ENCODE measurements around the gene SLC5A6. TPM values are rescaled to one million over a fixed set of nuclear protein-coding genes. Genes with fewer than 3 reads are reported as not detected.

SLC5A6 gene
- total RNA-seq, 1 experiment from 2014 or later = 49.0 TPM

DNA sequence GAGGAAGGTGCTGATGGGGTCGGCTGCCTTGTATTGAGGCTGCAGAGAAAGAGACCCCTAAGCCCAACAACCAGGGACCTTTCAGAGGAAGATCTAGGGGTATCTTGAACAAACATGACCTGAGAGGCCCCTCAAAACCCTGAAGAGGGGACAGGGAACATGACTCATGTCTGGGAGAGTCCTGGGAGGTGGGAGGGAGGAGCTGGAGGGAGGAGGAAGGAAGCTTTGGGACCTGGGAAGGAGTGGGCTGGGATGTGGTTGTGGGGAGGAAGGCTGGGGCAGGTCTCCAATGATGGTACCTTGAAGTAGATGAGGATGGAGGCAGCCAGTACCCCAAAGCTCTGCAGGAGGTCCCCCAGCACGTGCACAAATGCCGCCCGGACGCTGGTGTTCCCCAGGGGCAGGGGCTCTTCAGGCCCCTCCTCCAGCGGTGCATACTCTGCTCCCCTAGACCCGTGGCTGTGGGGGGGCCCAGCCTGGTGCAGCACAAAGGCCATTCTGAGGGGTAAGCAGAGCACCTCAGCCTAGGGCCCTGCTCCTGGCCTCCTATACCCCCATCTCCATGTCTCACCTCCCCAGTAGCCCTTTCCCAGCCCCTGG lies 44.9 kb upstream of the SLC5A6 start:
- no peaks in the 10 kb centered on the region for H4K20me1 ChIP-seq (ENCODE audit: insufficient read depth)
- no peaks in the 10 kb centered on the region for H3K79me2 ChIP-seq (ENCODE audit: low read depth)
- no peak overlapping the region for H2AFZ ChIP-seq
- H3K4me1 ChIP-seq (replicated peaks; ENCODE audit: insufficient read depth) = no peaks in the 10 kb centered on the region
- CTCF ChIA-PET = no interaction called here
- H3F3A ChIP-seq (ENCODE audit: insufficient read depth, low read depth) = no peaks in the 10 kb centered on the region
- no peaks in the 10 kb centered on the region for H3K9me3 ChIP-seq (ENCODE audit: insufficient read depth, low read depth)
- no peak overlapping the region for H3K4me2 ChIP-seq
- no peak for DNase-seq
- H3K4me3 ChIP-seq = no peak overlapping the region
- H3K27ac ChIP-seq = no peak overlapping the region
- POLR2A ChIA-PET (ENCODE audit: unreplicated experiment) = no interaction called here
- H3K36me3 ChIP-seq (ENCODE audit: low read depth) = no peaks in the 10 kb centered on the region
- no peaks in the 10 kb centered on the region for H3K9me2 ChIP-seq (ENCODE audit: insufficient read depth)
- H3K27me3 ChIP-seq (ENCODE audit: insufficient read depth, low read depth) = peaks cover 42% of the 10 kb centered on the region
- TF ChIP-seq, protein P1, sequence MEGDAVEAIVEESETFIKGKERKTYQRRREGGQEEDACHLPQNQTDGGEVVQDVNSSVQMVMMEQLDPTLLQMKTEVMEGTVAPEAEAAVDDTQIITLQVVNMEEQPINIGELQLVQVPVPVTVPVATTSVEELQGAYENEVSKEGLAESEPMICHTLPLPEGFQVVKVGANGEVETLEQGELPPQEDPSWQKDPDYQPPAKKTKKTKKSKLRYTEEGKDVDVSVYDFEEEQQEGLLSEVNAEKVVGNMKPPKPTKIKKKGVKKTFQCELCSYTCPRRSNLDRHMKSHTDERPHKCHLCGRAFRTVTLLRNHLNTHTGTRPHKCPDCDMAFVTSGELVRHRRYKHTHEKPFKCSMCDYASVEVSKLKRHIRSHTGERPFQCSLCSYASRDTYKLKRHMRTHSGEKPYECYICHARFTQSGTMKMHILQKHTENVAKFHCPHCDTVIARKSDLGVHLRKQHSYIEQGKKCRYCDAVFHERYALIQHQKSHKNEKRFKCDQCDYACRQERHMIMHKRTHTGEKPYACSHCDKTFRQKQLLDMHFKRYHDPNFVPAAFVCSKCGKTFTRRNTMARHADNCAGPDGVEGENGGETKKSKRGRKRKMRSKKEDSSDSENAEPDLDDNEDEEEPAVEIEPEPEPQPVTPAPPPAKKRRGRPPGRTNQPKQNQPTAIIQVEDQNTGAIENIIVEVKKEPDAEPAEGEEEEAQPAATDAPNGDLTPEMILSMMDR (conservative IDR thresholded peaks at IDR 0.05) = no peak
- TF ChIP-seq EZH2 (IDR thresholded peaks at IDR 0.05; ENCODE audit: low read depth) = no peak
- intact Hi-C loops (cut with micrococcal nuclease; ENCODE audit: unreplicated experiment) = no loop called here
- BruUV-seq (replicated peaks) = no TSS peak

DNA sequence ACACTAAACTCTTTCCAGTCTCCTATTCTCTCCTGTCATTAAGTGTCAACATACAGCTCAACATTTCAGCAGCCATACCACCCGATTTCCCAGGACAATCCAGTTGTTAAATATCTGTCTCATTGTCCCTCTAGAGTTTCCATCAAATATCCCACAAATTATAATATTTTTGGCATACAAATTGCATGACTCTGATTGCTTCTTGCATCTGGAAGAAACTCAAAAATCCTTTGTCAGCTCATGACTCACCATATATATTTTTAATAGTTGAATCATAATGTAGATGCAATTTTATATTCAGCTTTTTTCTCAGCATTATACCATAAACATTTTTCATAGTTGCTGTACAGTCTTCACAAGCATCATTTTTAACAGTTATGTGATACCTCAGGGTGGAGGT lies 43.6 kb upstream of the SLC5A6 start:
- CTCF ChIA-PET = no interaction called here
- intact Hi-C loops (cut with micrococcal nuclease; ENCODE audit: unreplicated experiment) = no loop called here
- Histone ChIP-seq H3K9me3 (ENCODE audit: insufficient read depth, low read depth) (no peaks in the 10 kb centered on the region), H3K9me2 (ENCODE audit: insufficient read depth) (no peaks in the 10 kb centered on the region), H3K36me3 (ENCODE audit: low read depth) (no peaks in the 10 kb centered on the region), H3K27ac (no peak overlapping the region), H3K4me1 (replicated peaks; ENCODE audit: insufficient read depth) (no peaks in the 10 kb centered on the region), H3F3A (ENCODE audit: insufficient read depth, low read depth) (no peaks in the 10 kb centered on the region), H3K4me3 (no peak overlapping the region), H3K4me2 (no peak overlapping the region), H3K79me2 (ENCODE audit: low read depth) (no peaks in the 10 kb centered on the region), H4K20me1 (ENCODE audit: insufficient read depth) (no peaks in the 10 kb centered on the region), H3K27me3 (ENCODE audit: insufficient read depth, low read depth) (peaks cover 29% of the 10 kb centered on the region), H2AFZ (no peak overlapping the region)
- no peak for DNase-seq
- no TSS peak for BruUV-seq (replicated peaks)
- no peak for TF ChIP-seq EZH2 (IDR thresholded peaks at IDR 0.05; ENCODE audit: low read depth)
- TF ChIP-seq, protein P1 (conservative IDR thresholded peaks at IDR 0.05) = no peak
- POLR2A ChIA-PET (ENCODE audit: unreplicated experiment) = no interaction called here

DNA sequence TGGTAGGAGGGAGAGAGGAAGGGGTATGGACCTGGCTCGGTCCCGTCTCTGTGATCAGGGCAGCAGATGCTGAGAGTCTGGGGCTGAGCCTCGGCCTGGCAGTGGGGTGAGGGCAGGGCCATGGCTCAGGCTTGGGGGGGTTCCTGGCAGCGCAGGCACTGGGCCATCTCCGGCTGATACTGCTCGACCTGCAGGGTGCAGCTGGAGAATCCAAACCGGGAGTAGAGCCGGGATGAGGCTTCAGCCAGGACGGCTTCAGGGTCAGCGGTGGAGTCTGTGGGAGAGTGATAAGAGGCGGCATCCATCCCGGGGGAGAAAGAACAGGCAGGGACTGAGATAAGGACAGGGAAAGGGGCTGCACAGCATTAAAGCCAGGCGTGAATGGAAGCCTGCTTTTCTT lies 43.1 kb upstream of the SLC5A6 start:
- CTCF ChIA-PET = no interaction called here
- POLR2A ChIA-PET (ENCODE audit: unreplicated experiment) = no interaction called here

More for the DNA sequence above, 43.1 kb upstream of the SLC5A6 start:
- H3K36me3 ChIP-seq (ENCODE audit: low read depth) = no peaks in the 10 kb centered on the region
- no peaks in the 10 kb centered on the region for H3K9me3 ChIP-seq (ENCODE audit: insufficient read depth, low read depth)
- H3K4me3 ChIP-seq = no peak overlapping the region
- no peak overlapping the region for H3K27ac ChIP-seq
- no peak for DNase-seq
- H3K9me2 ChIP-seq (ENCODE audit: insufficient read depth) = no peaks in the 10 kb centered on the region
- BruUV-seq (replicated peaks) = no TSS peak
- no peaks in the 10 kb centered on the region for H3K79me2 ChIP-seq (ENCODE audit: low read depth)
- TF ChIP-seq, protein P1 (conservative IDR thresholded peaks at IDR 0.05) = no peak
- no peak for TF ChIP-seq EZH2 (IDR thresholded peaks at IDR 0.05; ENCODE audit: low read depth)
- intact Hi-C loops (cut with micrococcal nuclease; ENCODE audit: unreplicated experiment) = no loop called here
- no peak overlapping the region for H2AFZ ChIP-seq
- no peaks in the 10 kb centered on the region for H4K20me1 ChIP-seq (ENCODE audit: insufficient read depth)
- H3K27me3 ChIP-seq (ENCODE audit: insufficient read depth, low read depth) = peaks cover 27% of the 10 kb centered on the region
- no peaks in the 10 kb centered on the region for H3F3A ChIP-seq (ENCODE audit: insufficient read depth, low read depth)
- H3K4me2 ChIP-seq = no peak overlapping the region
- no peaks in the 10 kb centered on the region for H3K4me1 ChIP-seq (replicated peaks; ENCODE audit: insufficient read depth)
